AG08395 (cell line): Measurements from ENCODE around the gene ADCY3.

ENCODE experiments used
- DNase-seq: peaks from one replicate; pipeline ENCODE4 v3.0.0; 2012; ENCODE audit warnings: mixed read lengths, low spot score

The ADCY3 gene

GRCh38 chr2:24874035-24874434 lies 46.0 kb downstream of the ADCY3 start:
- DNase-seq, result no peak

- DNase-seq, result no peak
These were observed 46.4 kb downstream of the ADCY3 start for GRCh38 chr2:24873619-24874018.

GRCh38 chr2:24872344-24873115 lies 47.5 kb downstream of the ADCY3 start:
- no peak for DNase-seq

DNA sequence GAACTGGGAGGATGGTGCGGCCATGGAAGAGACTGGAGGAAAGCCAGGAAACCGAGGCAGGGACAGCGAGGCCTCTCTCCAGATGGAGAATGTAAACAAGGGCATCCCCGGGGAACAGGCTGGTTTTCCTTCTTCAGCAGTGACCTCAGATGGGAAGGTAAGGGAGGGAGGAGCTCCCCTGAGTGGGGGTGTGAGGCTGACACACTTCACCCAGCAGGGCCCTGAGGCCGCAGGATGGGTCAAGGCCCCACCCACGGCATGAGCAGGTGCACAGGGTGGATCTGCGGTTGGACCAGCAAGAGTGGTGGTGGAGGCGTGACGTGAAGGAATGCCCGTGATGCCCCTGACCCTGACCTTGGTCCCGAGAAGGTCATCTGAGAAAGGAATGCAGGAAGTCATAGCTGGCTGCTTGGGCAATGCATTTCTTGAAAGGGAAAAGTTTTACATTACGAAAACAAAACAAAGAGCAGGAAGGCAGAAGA lies 48.1 kb downstream of the ADCY3 start:
- no peak for DNase-seq

DNA sequence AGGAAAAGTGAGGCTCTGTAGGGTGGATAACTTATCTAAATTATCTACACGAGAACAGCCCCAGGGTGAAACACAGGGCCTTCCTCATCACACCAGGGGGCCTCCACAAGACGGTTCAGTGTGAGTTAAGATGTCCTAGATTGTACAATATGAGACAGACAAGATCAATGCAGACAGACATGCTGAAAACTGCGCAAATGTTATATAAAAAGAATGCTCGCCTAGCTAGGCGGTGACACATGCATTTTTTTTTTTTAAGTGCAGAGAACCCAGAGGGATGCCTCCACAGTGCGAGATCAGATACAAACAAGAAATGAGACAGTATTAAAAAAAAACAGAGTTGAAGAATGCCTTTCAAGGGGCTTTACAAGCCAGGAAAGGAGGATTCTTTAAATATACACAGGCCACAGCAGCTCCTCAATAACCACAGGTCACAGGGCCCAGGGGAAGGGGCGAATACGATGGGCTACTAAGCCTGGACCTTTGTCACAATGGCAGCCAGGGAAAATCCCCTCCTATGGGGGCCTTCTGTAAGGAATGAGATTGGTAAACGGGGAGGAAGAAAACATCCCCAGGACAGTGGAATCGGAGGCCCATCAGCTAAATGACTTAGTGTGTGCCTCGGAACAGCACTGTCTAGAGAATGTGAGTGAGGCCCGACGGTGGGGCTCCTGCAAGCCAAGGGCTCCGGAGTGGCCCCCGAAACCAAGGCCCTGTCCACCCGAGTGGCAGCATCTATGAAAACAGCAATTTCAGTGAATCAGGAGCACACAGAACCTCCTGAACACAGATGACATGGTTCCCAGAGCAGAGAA lies 48.9 kb downstream of the ADCY3 start:
- DNase-seq, result no peak

- no peak for DNase-seq
These were observed 49.6 kb downstream of the ADCY3 start for GRCh38 chr2:24870440-24870839.

GRCh38 chr2:24866946-24867345 lies 53.1 kb downstream of the ADCY3 start:
- no peak for DNase-seq

DNA sequence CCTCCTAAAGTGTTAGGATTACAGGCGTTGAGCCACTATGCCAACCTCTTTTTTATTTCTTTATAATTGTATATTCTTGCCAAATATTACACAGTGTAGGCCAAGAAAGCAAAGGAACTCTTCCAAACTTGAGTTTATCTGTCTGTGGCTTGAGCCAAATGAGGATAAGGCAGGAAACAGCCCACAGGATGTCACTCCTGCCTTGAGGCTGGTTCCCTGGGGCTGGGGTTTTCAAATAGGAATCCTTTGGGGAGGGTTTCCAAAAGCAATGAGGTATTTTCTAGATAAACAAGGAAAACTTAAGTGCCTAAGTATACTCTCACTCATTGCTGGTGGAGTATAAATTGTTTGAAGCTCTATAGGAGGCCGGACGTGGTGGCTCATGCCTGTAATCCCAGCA lies 56.4 kb downstream of the ADCY3 start:
- peak; percentile 22 for DNase-seq

GRCh38 chr2:24861500-24861899 lies 58.5 kb downstream of the ADCY3 start:
- DNase-seq, result no peak

DNA sequence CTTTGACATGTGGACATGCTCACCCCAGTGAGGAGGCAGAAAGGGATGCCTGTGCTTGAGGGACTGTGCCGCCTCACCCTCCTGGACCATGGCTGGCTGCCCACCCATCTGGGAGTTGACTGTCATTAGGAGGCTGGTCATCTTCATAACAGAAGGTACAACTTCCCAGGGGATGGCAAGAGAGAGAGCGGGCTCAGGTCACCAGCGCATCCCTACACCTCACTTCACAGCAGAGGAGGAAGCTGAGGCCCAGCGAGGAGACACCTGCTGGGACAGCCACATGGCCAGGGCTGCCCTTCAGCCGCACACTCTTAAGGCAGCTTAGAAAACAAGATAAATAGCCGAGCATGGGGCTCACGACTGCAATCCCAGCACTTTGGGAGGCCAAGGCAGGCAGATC lies 59.4 kb downstream of the ADCY3 start:
- no peak for DNase-seq

DNA sequence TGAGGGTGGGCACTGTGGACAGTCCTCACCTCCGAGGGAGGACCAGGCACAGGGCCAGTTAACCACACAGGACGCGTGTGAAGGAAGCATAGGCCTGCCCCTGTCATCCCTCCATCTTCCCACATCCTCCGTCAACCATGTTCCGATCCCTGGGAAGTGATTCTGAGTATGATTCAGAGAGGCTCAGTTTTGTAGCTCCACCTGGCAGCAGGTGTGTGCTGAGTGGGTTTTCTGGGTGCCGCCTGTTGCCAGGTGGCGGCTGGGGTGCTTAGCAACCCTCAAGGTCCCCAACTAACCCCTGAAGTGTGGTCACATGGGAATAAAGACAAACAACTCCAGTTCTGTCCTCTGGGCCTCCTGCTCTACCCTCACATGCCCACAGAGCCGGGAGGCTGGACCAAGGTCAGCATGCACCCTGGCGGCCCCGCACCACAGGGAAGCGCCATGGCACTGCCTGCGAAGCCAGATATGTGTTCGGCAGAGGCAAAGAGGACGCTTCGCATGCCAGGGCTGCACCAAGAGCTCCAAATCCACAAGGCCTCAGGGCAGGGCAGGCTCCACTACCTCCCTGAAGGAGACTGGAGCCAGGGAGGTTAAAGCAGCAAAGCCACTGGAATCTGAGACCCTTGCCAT lies 60.0 kb downstream of the ADCY3 start:
- no peak for DNase-seq

GRCh38 chr2:24858996-24859395 lies 61.0 kb downstream of the ADCY3 start:
- DNase-seq, result no peak

- no peak for DNase-seq
These were observed 62.3 kb downstream of the ADCY3 start for GRCh38 chr2:24857746-24858145.

GRCh38 chr2:24856791-24857211 lies 63.2 kb downstream of the ADCY3 start:
- DNase-seq, result peak; percentile 47

- DNase-seq, result peak; percentile 60
These were observed 64.3 kb downstream of the ADCY3 start for GRCh38 chr2:24855726-24856125.

GRCh38 chr2:24855022-24855622 lies 64.9 kb downstream of the ADCY3 start:
- DNase-seq, result no peak

DNA sequence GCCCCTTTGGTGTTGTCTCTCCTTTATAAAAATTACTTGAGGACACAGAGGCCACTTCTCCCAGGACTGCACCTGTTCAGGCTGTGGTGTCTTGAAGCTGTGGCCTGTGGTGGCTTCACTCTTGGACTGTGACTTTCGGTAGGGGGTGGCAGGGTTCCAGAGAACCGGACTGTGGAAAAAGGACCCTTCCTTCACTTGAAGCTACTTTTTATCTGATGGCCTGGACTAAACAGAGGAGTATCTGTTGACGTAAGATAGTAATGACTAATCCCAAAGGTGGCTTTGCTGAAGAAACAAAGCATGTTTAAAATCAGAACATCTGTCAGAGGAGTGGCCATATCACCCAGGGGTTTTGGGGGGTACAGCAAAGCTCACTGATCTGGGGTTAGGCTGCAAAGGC lies 66.0 kb downstream of the ADCY3 start:
- no peak for DNase-seq

GRCh38 chr2:24853046-24853445 lies 67.0 kb downstream of the ADCY3 start:
- DNase-seq, result no peak

GRCh38 chr2:24852431-24853020 lies 67.5 kb downstream of the ADCY3 start:
- no peak for DNase-seq

DNA sequence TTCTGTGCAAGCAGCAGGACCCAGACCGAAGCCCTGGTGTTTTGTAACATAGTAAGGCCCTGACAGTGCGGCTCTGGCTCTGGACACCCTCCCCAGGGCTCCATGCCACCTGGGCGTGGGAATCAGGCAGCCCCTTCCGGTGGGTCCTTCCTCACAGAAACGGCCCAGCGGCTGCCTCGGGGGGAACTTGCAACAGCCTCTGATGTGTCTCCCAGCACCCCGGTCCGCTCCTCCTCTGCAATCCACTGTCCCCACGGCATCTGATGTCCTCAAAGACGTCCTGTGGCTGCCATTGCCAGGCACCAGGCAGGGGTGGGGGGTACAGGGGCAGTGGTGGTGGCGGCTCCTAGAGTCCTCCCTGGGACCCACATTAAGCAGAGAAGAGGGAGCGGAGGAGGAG lies 68.0 kb downstream of the ADCY3 start:
- DNase-seq, result no peak

DNA sequence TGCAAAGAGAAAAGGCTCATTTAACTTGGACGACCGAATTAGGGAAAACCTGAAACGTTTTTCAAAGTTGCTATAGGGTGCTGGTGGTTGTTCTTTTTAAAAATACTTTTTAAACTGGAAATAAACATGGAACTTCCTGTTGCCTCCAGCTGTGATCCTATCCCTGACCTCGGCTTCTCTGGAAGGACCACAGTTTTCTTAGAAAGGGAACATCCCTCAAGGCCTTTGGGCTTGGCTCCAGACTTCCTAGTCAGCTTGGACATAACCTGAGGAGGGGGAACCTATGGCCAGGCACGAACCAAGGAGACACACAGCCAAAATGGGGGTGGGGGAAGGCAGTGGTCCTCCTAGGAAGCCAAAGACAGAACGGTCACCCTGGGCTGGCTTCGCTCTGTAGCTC lies 69.1 kb downstream of the ADCY3 start:
- DNase-seq, result no peak

GRCh38 chr2:24845691-24846090 lies 74.3 kb downstream of the ADCY3 start:
- DNase-seq, result no peak
